Neural crest cell (in vitro differentiated cells): ENCODE measurements around the gene DOCK4. TPM values are rescaled to one million over a fixed set of nuclear protein-coding genes. Genes with fewer than 3 reads are reported as not detected.

ENCODE experiments used
- DNase-seq: peaks from one replicate; pipeline ENCODE4 v3.0.0; 2021; ENCODE audit warnings: low read depth, mixed read lengths, low spot score
- H3K27ac Mint-ChIP-seq: one replicate; pipeline ENCODE4 v1.8.0; 2021; ENCODE audit warnings: mild to moderate bottlenecking, mixed read lengths; ENCODE audit not compliant: unreplicated experiment
- H3K27me3 Mint-ChIP-seq: 2 replicates; pipeline ENCODE4 v1.8.0; 2021; ENCODE audit warnings: low read depth, mild to moderate bottlenecking, mixed read lengths
- H3K36me3 Mint-ChIP-seq: 2 replicates; pipeline ENCODE4 v1.8.0; 2021; ENCODE audit warnings: low read depth, mild to moderate bottlenecking, mixed read lengths
- H3K4me1 Mint-ChIP-seq: 2 replicates; pipeline ENCODE4 v1.8.0; 2021; ENCODE audit warnings: mixed read lengths
- H3K4me3 Mint-ChIP-seq: one replicate; pipeline ENCODE4 v1.8.0; 2021; ENCODE audit warnings: mild to moderate bottlenecking, mixed read lengths
- H3K9me3 Mint-ChIP-seq: 2 replicates; pipeline ENCODE4 v1.8.0; 2021; ENCODE audit warnings: mixed read lengths
- CTCF ChIP-seq: fragments of 200-600 bp; sonication (generic); conservative IDR thresholded peaks from 2 replicates; pipeline ENCODE4 v1.5.0; 2021; ENCODE audit warnings: antibody characterized with exemption, mild to moderate bottlenecking
- total RNA-seq: library from RNA; stranded (reverse); gene quantifications from 2 replicates; pipeline ENCODE4 v1.2.1, GENCODE V29; 2021

The DOCK4 gene
- total RNA-seq, 1 donor from 2014 or later: 15.3 TPM

GRCh38 chr7:112074464-112074863 lies 131.7 kb downstream of the DOCK4 start:
- no peaks in the 10 kb centered on the region for H3K27me3 Mint-ChIP-seq
- no peak overlapping the region for H3K27ac Mint-ChIP-seq

GRCh38 chr7:112073530-112073929 lies 132.7 kb downstream of the DOCK4 start:
- peaks cover 10% of the 10 kb centered on the region for H3K9me3 Mint-ChIP-seq
- no peak overlapping the region for H3K4me3 Mint-ChIP-seq
- no peaks in the 10 kb centered on the region for H3K27me3 Mint-ChIP-seq
- H3K27ac Mint-ChIP-seq: no peak overlapping the region
- DNase-seq: no peak
- peaks cover 4% of the 10 kb centered on the region for H3K4me1 Mint-ChIP-seq
- no peak for TF ChIP-seq CTCF
- peaks cover 8% of the 10 kb centered on the region for H3K36me3 Mint-ChIP-seq

More at GRCh38 chr7:112074464-112074863, 131.7 kb downstream of the DOCK4 start:
- H3K9me3 Mint-ChIP-seq: peaks cover 10% of the 10 kb centered on the region
- peaks cover 8% of the 10 kb centered on the region for H3K36me3 Mint-ChIP-seq
- H3K4me1 Mint-ChIP-seq: peaks cover 4% of the 10 kb centered on the region
- DNase-seq: no peak
- no peak for TF ChIP-seq CTCF
- no peak overlapping the region for H3K4me3 Mint-ChIP-seq

- H3K4me3 Mint-ChIP-seq: no peak overlapping the region
- no peaks in the 10 kb centered on the region for H3K27me3 Mint-ChIP-seq
- H3K36me3 Mint-ChIP-seq: peaks cover 8% of the 10 kb centered on the region
- TF ChIP-seq CTCF: no peak
- DNase-seq: no peak
- peaks cover 10% of the 10 kb centered on the region for H3K9me3 Mint-ChIP-seq
- peaks cover 4% of the 10 kb centered on the region for H3K4me1 Mint-ChIP-seq
- H3K27ac Mint-ChIP-seq: no peak overlapping the region
Observed at GRCh38 chr7:112072541-112073245, 133.5 kb downstream of the DOCK4 start.

- TF ChIP-seq CTCF: no peak
- Mint-ChIP-seq H3K27me3 (no peaks in the 10 kb centered on the region), H3K27ac (no peak overlapping the region), H3K9me3 (peaks cover 10% of the 10 kb centered on the region), H3K4me1 (peaks cover 4% of the 10 kb centered on the region), H3K4me3 (no peak overlapping the region), H3K36me3 (peaks cover 8% of the 10 kb centered on the region)
- no peak for DNase-seq
Observed at GRCh38 chr7:112071856-112072255, 134.3 kb downstream of the DOCK4 start.

- peaks cover 10% of the 10 kb centered on the region for H3K9me3 Mint-ChIP-seq
- H3K4me1 Mint-ChIP-seq: peaks cover 4% of the 10 kb centered on the region
- no peak overlapping the region for H3K27ac Mint-ChIP-seq
- no peak overlapping the region for H3K4me3 Mint-ChIP-seq
- DNase-seq: no peak
- H3K27me3 Mint-ChIP-seq: no peaks in the 10 kb centered on the region
- peaks cover 8% of the 10 kb centered on the region for H3K36me3 Mint-ChIP-seq
- TF ChIP-seq CTCF: no peak
Observed at GRCh38 chr7:112070674-112071256, 135.4 kb downstream of the DOCK4 start.
